SW480 (cell line): Measurements from ENCODE around the gene ANP32B.

Experiments used
- DNase-seq: peaks from one replicate; pipeline ENCODE4 v3.0.0-alpha.2; 2016; ENCODE audit warnings: low spot score

ANP32B gene

DNA sequence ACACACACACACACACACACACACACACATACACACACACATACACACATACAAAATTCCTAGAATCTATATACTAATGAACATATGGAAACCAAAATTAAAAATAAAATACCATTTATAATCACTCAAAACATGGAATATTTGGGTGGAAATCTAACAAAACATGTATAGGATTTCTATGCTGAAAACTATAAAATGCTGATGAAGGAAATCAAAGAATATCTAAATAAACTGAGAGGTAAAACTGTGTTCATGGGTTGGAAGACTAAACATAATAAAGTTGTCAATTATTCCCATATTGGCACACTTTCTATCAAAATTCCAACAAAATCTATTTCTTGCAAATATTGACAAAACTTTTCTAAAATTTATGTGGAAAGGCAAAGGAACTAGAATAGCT lies 48.0 kb downstream of the ANP32B start:
- DNase-seq, result no peak

DNA sequence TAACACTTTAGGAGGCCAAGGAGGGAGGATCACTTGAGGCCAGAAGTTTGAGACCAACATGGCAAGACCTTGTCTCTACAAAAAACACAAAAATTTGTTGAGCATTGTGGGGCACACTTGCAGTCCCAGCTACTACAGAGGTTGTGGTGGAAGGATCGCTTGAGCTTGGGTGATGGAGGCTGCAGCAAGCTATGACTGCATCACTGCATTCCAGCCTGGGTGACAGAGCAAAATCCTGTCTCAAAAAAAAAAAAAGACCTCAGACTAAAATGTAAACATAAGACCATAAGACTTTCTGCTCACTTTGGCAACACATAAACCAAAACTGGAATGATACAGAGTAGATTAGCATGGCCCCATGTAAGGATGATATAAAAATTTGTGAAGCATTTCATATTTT lies 48.8 kb downstream of the ANP32B start:
- no peak for DNase-seq

DNA sequence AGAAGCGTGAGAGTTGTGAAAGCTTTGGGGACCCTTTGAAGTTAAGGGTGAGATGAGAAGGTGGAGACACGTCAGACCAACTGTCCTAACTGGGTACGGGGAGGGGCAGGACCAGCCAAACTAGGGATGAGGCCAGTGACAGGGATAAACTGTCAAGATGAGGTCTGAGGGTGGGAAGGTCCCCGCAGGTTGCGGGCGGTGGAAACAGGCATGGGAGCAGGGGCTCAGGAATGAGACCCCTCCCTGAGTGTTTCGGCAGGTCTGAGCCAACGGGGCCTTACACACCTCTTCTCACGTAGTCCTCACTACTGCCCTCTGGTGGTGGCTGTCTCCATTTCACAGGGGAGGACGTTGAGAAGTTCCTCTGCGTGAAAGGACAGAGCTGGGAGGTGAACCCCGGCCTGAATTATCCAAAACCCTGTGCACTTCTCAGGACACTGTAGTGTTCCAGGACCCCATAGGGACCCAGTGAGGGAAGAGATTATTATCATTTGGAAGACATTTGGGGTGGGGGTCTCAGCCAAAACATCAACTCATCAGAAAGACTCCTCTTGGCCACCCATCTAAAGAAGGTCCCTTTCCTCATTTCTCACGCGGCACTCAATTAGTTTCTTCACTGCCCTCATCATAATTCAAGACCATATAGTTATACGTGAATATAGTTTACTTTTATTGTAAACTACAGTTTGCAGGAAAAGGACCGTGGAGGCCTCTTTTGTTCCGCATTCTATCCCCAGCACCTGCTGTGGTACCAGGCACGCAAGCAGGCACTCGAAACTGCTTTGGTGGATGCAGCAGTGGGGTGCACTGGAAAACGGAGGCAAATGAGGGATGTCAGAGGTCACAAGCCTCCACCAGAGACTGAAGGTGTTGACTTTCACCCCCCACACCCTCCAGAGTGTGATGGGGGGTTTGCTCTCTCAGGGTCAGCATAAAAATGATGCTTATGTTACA lies 51.7 kb downstream of the ANP32B start:
- peak; percentile 40 for DNase-seq

DNA sequence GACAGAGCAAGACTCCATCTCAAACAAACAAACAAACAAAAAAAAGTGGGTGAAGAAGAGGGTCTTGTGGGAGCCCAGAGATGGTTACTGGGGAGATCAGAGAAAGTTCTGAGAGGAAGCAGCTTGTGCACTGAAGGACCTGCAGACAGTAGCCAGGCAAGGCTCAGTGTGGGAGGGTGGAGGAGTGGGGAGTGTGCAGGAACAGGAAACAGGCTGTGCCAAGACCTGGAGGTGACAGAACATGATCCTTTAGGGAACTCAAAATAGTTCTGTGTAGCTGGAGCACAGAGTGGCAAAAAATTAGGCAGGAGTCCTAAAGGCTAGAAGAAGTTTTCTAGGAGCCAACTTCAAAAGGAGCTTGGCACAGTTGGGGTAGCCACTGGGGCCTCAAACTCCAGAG lies 54.2 kb downstream of the ANP32B start:
- no peak for DNase-seq

DNA sequence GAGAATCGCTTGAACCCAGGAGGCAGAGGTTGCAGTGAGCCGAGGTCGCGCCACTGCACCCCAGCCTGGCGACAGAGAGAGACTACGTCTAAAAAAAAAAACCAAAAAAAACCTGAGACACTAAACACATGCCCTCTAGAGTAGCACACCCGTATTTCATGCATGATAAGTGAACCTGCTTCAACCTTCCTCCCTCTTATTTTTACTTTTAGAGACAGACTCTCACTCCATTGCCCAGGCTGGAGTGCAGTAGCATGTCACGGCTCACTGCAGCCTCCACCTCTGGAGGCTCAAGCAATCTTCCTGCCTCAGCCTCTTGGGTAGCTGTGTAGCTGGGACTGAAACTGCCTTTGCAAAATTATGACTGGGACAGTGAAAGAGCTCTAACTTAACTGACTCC lies 55.8 kb downstream of the ANP32B start:
- no peak for DNase-seq

DNA sequence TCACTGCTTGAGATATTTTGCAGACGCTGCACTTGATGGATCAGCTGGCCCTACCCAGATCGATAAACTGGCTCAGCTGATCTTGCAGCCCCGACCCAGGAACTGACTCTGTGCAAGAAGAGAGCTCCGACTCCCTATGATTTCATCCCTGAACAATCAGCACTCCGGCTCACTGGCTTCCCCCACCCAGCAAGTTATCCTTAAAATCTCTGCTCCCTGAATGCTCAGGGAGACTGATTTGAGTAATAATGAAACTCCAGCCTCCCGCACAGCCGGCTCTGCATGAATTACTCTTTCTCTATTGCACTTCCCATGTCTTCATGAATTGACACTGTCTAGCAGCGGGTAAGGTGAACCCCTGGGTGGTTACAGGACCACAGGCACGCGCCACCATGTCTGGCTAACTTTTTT lies 56.5 kb downstream of the ANP32B start:
- DNase-seq, result no peak

DNA sequence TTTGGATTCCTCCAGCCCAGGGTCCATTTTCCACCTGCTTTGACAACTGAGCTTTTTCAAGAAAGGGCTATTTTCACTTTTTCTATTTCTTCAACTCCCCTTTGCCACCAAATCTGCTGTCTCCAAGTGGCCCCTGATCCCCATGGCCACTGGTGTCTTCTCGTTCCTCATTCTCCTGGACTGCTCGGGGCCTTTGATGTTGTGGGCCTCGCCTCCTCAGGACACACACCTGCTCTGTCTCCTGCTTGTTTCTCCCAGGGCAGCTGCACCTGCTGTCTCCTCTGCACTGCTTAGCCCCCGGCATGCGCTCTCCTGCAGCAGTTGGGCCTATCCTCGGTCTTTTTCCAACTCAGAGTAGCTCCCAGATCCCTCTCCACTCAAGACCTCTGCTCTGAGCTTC lies 57.1 kb downstream of the ANP32B start:
- no peak for DNase-seq

DNA sequence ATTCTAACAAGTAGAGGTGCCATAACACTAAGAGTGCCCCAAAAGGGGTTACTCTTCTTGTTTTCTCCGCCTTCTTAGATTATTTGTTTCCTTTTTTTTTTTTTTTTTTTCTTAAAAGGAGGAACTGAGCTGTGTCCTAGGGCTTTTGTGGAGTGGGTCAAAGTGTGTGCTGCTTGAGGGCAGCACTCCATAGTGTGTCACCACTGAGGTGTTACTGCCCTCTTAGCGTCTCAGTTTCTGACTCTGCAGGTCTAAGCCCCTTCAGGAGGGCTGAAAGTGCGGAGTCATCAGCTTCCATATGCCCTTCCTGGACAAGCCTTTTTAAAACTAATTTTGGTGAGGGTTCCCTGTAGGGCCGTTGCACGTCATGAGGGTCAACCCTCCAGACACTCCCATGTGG lies 60.8 kb downstream of the ANP32B start:
- no peak for DNase-seq

DNA sequence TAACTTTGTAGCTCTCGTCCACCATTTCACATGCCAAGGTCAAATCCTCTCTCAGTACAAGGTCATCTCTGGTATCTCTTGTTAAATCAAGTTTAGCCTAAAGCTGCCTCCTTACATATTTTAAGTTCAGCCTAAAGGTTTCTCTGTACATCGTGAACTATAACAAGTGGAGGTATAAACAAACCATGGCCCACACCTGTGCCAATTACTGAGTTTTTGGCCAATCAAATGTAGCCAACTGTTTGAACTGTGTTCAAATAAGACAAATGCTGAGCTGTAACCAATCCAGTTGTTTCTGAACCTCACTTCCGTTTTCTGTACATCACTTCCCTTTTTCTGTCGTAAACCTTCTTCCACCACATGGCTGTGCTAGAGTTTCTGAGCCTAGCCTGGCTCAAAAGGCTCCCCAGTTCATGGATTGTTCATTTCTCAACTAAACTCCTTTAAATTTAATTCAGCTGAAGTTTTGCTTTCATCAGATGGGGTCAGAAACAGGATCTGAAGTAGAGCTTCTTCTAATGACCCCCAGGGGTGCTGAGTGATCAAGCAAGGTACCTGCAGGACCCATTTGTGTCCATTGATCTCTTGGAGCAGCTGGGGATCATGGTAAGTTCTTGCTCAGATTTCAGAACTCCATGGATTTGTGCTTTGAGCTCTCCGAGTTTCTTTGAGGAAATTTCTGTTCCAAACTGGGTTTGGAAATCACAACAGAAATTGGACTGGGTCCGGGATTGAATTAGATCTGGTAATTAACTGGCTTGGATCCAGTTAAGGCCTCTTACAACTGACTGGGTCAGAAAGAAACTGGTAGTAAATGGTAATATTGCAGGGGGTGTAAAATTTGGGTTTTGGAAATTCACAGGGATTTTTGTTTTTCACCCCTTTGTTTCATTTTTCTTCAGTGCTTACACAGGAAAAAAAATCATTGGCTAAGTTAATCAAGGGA lies 62.4 kb downstream of the ANP32B start:
- no peak for DNase-seq

DNA sequence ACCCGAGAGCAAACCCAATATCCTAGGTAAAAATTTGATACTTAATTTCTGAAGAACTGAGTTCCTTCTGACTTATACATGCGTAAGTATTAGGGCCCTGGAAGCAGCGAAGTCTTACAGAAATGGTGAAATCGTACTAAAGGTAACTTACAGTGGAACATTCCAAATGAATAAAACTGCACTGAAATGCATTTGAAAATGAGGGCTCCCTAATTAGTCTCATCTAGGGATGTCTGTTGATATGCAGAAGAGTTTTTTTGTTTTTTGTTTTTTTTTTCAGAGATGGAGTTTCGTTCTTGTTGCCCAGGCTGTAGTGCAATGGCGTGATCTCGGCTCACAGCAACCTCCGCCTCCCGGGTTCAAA lies 63.0 kb downstream of the ANP32B start:
- DNase-seq, result no peak

DNA sequence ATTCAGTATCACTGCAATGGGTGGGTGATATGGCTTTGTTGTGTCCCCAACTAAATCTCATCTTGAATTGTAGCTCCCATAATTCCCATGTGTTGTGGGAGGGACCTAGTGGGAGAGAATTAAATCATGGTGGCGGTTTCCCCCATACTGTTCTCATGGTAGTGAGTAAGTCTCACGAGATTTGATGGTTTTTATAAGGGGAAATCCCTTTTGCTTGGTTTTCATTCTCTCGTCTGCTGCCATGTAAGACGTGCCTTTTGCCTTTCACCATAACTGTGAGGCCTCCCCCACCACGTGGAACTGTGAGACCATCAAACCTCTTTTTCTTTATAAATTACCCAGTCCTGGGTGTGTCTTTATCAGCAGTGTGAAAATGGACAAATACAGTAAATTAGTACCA lies 63.9 kb downstream of the ANP32B start:
- DNase-seq, result no peak

DNA sequence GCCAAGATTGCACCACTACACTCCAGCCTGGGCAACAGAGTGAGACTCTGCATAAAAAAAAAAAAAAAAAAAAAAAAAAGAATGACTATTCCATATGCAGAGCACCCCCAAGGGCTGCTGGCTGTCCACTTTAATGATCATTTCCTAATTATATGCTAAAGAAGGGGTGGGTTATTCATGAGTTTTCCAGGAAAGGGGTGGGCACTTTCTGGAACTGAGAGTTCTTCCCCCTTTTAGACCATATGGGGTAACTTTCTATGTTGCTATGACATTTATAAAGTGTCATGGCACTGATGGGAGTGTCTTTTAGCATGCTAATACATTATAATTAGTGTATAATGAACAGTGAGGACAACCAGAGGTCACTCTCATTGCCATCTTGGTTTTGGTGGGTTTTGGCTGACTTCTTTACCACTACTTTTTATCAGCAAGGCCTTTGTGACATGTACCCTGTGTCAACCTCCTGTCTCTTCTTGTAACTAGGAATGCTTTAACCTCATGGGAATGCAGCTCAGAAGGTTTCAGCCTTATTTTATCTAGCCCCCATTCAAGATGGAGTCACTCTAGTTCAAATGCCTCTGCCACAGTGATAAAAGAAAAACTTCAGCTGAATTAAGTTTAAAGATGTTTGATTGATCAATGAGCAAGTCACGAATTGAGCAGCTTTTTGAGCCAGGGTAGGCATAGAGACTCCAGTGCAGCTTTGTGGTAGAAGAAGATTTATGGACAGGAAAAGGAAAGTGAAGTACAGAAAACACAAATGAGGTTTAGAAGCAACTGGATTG lies 66.3 kb downstream of the ANP32B start:
- no peak for DNase-seq

DNA sequence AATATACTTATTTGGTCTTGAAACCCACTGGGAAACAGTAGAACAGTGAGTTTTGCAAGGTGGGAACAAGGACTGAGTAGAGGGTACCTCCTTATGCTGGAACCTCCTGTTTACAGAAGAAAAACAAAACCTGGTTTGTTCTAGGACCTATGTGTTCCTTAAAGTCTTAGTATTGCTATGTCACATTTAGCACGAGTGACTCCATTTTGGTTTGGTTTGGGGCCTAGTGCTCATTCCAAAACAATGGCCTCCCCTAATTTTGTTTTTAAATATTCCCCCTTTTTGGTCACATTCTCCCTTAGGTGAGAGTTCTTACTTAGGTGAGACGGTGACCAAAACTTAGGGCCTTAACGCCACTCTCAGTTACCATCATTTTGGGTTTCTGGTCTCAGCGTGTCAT lies 67.2 kb downstream of the ANP32B start:
- no peak for DNase-seq

DNA sequence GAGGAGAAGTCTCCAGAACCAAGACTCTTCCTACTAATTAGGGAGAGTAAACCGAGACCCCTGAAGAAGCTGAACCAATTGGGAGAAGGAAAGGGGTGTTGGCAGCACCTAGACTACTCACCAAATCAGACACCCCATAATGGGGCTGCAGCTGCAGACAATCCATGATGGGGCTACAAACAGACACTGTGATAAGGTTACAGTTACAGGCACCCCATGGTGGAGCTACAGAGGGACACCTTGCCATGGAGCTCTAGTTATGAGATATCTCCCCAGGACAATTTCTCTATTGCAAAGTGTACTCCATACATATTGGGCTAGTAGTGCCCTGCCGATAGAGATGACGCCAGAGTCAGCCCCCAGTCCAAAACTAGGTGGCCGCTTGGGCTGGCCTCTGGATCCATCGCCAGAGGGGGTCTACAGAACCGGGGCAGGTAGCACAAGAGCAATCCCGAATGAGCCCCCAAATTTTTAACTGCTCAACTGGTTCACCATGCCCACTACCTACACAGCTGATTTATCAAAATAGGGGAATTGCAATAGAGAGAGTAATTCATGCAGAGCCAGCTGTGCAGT lies 71.3 kb downstream of the ANP32B start:
- DNase-seq, result no peak

DNA sequence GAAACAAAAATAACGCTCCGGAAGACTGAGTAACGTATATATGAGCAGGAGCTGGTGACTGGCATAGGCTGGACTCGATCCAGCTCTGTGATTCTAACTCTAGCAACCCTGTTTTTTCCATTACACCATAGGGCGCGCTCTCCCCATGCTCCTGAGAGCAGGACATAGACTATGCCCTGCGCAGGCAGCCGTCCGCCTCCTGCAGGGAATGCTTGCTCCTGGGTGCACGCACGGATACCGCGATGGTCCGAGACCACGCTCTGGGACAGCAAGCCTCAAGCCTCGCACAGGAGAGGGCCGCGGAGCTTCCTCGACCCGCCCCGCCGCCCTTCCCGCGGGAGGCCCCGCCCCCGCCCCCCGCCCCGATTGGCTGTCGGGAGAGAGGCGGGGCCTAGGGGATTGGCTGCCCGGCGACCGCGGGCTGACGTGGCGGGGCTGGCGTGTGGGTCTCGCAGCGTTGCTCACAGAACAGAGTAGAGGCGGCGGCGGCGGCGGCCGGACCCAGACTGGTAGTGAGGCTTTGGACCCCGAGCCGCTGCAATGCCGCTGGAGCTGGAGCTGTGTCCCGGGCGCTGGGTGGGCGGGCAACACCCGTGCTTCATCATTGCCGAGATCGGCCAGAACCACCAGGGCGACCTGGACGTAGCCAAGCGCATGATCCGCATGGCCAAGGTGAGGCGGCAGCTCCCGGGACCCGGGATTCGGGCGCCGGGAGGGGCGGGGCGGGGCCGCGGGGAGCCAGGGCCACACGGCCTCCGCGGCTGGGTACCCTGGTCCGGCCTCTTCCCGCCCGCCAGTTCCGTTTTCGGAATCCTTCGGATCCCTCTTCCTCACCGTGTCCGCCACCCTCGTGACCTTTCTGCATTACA lies 73.4 kb downstream of the ANP32B start, which contains the start of gene NANS:
TSS of gene NANS (plus strand) at position 464 of the 869 bp plus-strand sequence. CDS start at position 541, 77 bp downstream.
- peak; percentile 93 for DNase-seq

DNA sequence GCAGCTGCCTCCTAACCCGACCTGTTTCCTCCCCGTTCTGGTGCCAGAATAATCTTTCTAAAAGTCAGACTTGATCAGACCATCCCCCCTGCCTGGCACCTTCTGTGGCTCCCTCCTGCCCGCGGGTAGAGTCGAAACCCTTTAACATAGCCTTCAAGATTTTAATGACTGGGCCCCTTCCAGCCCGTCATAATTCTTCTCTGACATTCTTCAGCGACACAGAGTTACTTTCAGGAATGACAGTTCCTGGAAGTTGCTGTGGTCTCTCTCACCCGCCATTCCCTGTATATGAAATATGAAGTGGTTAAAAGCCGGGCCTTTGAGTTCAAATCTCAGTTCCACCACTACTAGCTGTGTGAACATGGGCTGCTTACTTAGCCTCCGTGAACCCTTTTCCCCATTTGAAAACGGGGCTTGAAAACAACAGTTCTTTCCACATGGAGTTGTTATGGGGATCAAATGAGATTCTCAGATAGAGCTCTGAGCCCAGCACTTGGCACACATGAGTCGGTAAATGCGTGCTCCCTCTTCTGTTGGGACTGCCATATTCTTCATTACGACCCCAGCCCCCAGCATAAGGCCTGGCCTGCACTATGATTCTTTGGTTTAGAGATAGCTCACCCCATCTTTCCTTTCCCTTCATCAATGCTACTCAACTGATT lies 74.1 kb downstream of the ANP32B start:
- DNase-seq, result peak; percentile 31

DNA sequence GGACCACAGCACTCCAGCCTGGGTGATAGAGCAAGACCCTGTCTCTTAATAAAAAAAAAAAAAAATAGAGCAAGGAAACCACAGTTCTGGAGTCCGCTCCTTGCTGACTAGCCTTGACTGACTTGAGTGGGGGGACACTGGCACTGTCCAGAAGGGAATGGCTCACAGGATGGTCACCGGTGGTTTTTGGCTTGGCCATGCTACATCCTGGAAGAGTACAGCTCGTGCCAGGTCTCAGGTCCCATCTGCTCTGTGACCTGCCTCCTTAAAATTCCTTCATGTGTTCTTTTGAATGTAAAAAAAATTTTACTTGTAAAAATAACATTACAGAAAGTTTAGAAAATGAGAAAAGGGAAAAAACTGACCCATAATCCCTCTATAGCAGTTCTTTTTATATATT lies 79.0 kb downstream of the ANP32B start:
- no peak for DNase-seq

DNA sequence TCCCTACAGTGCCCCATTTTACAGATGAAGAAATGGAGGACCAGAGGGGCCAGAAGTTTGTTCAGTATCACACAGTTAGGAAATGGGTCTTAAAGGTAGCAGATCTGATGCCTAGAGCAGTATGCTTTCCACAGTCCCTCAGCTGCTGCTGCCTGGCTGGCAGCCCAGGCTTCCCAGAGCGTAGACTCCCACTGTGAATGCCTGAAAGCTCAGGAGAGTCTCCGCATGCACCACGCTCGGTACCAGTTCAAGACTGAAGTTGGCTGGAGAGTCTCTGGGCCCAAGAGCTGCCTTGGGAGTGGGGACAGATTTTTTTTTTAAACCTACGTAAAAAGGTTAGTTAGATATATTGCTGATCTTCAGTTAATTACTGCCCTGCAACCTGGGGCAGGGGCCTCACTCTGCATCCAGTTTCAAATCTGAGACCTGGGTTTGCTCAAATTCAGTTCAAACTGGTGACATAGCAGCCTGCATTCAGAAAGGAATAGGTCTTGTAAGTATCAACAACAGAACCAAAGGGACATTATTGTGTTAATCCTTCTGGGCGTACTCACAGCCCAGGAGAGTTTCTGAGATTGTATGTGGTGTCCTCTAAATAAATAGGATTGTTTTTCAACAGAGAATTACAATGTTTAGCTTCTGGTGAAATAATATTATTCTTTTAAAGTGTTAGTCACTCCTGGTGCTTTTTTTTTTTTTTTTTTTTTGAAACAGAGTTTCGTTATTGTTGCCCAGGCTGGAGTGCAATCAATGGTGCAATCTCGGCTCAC lies 81.7 kb downstream of the ANP32B start:
- no peak for DNase-seq
